ENCODE results near the gene DLL1.

DNA sequence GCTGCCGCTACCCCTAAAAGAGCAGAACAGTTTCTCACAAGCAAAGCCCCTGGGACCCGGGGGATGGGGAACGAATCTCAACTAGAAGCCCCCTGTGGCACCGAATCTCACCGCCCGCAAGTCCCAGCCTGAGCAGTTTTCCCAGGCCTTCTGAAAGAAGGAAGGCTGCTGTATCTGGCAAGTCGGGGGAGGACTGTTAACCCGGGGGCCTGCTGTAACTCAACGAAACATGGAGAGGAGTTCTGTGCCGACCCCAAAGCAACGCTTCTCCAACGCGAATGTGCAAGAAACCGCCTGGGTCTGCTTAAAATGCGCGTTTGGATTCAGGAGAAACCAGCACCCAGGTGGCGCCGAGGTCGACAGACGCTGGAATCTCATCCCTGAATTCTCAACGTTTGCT is 34.2 kb downstream of the DLL1 start:
- TF ChIP-seq POLR2A (IDR thresholded peaks at IDR 0.05): no peak
- TF ChIP-seq, protein P1, sequence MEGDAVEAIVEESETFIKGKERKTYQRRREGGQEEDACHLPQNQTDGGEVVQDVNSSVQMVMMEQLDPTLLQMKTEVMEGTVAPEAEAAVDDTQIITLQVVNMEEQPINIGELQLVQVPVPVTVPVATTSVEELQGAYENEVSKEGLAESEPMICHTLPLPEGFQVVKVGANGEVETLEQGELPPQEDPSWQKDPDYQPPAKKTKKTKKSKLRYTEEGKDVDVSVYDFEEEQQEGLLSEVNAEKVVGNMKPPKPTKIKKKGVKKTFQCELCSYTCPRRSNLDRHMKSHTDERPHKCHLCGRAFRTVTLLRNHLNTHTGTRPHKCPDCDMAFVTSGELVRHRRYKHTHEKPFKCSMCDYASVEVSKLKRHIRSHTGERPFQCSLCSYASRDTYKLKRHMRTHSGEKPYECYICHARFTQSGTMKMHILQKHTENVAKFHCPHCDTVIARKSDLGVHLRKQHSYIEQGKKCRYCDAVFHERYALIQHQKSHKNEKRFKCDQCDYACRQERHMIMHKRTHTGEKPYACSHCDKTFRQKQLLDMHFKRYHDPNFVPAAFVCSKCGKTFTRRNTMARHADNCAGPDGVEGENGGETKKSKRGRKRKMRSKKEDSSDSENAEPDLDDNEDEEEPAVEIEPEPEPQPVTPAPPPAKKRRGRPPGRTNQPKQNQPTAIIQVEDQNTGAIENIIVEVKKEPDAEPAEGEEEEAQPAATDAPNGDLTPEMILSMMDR (IDR thresholded peaks at IDR 0.05): no peak
- no peak for TF ChIP-seq POLR2AphosphoS5 (IDR thresholded peaks at IDR 0.05)

Data from breast epithelium (tissue), 3 donors.